Urinary bladder (tissue), 4 donors: Measurements from ENCODE around the gene SETD3. TPM values are rescaled to one million over a fixed set of nuclear protein-coding genes. Genes with fewer than 3 reads are reported as not detected.

Experiments
- DNase-seq: peaks from one replicate; pipeline ENCODE4 v3.0.0-alpha.2; 2015; ENCODE audit errors: extremely low spot score
- H3K27ac ChIP-seq: one replicate; pipeline ENCODE4 v1.5.1; 2013; ENCODE audit warnings: low read depth, mild to moderate bottlenecking, moderate library complexity
- H3K36me3 ChIP-seq: one replicate; pipeline ENCODE4 v1.6.1; 2013; ENCODE audit warnings: mild to moderate bottlenecking, moderate library complexity; ENCODE audit not compliant: insufficient read depth
- H3K4me1 ChIP-seq: one replicate; pipeline ENCODE4 v1.6.1; 2013; ENCODE audit warnings: mild to moderate bottlenecking, moderate library complexity; ENCODE audit not compliant: insufficient read depth
- H3K4me3 ChIP-seq: one replicate; pipeline ENCODE4 v1.5.1; 2013; ENCODE audit warnings: low read depth, low read length
- WGBS: extraction: QIAGEN DNeasy Blood & Tissue Kit; methylation state at CpG from one replicate; pipeline ENCODE4 v1.1.7; 2013; 5-methylcytosine and 5-hydroxymethylcytosine counted together
- polyA plus RNA-seq: library from polyadenylated mRNA; stranded (reverse); fragments of 200-250 nt; gene quantifications from one replicate; pipeline ENCODE4 v1.2.3, GENCODE V29; 2013
- total RNA-seq: library from RNA; depleted of rRNA; stranded (reverse); fragments of >200 nt; gene quantifications from one replicate; pipeline ENCODE4 v1.2.3, GENCODE V29; 2014
- donor health status: healthy with polysubstance abuse.
- donor health status: healthy.

SETD3 gene
- total and polyA plus RNA-seq, 2 donors: 68.6 to 72.1 TPM

- Histone ChIP-seq H3K4me1 (no peaks in the 10 kb centered on the region), H3K27ac (no peak overlapping the region), H3K4me3 (no peak overlapping the region), H3K36me3 (no peaks in the 10 kb centered on the region)
- 79% methylated on average over 4 of the region's 4 CpGs for WGBS
- DNase-seq: no peak
Measured at GRCh38 chr14:99468081-99468480, 12.6 kb downstream of the SETD3 start.

- Histone ChIP-seq H3K4me1 (no peaks in the 10 kb centered on the region), H3K27ac (no peak overlapping the region), H3K4me3 (no peak overlapping the region), H3K36me3 (no peaks in the 10 kb centered on the region)
- DNase-seq: no peak
- WGBS: 36% methylated on average over 9 of the region's 9 CpGs
Measured at GRCh38 chr14:99467336-99468078, 13.2 kb downstream of the SETD3 start.

- Histone ChIP-seq H3K36me3 (no peaks in the 10 kb centered on the region), H3K27ac (no peak overlapping the region), H3K4me1 (no peaks in the 10 kb centered on the region), H3K4me3 (no peak overlapping the region)
- DNase-seq: no peak
- WGBS: 86% methylated on average over 3 of the region's 3 CpGs
Measured at GRCh38 chr14:99466758-99467157, 13.9 kb downstream of the SETD3 start.

GRCh38 chr14:99465288-99465687, 15.4 kb downstream of the SETD3 start:
- Histone ChIP-seq H3K27ac (no peak overlapping the region), H3K36me3 (no peaks in the 10 kb centered on the region), H3K4me1 (no peaks in the 10 kb centered on the region), H3K4me3 (no peak overlapping the region)
- 88% methylated on average over 9 of the region's 9 CpGs for WGBS
- no peak for DNase-seq

GRCh38 chr14:99463974-99464373, 16.7 kb downstream of the SETD3 start:
- Histone ChIP-seq H3K4me1 (no peaks in the 10 kb centered on the region), H3K36me3 (no peaks in the 10 kb centered on the region), H3K27ac (no peak overlapping the region), H3K4me3 (no peak overlapping the region)
- 90% methylated on average over 4 of the region's 4 CpGs for WGBS
- no peak for DNase-seq

GRCh38 chr14:99462210-99462609, 18.4 kb downstream of the SETD3 start:
- Histone ChIP-seq H3K4me1 (no peaks in the 10 kb centered on the region), H3K27ac (no peak overlapping the region), H3K36me3 (no peaks in the 10 kb centered on the region), H3K4me3 (no peak overlapping the region)
- 71% methylated on average over 6 of the region's 6 CpGs for WGBS
- DNase-seq: no peak

- Histone ChIP-seq H3K36me3 (peaks cover 2% of the 10 kb centered on the region), H3K27ac (no peak overlapping the region), H3K4me1 (no peaks in the 10 kb centered on the region), H3K4me3 (no peak overlapping the region)
- 95% methylated on average over 5 of the region's 5 CpGs for WGBS
- no peak for DNase-seq
Measured at GRCh38 chr14:99461411-99462085, 19.1 kb downstream of the SETD3 start.

GRCh38 chr14:99460793-99461192, 19.9 kb downstream of the SETD3 start:
- 92% methylated on average over 3 of the region's 3 CpGs for WGBS
- peaks cover 2% of the 10 kb centered on the region for H3K36me3 ChIP-seq
- H3K4me3 ChIP-seq: no peak overlapping the region
- H3K4me1 ChIP-seq: no peaks in the 10 kb centered on the region
- no peak overlapping the region for H3K27ac ChIP-seq
- DNase-seq: no peak

- Histone ChIP-seq H3K4me1 (no peaks in the 10 kb centered on the region), H3K4me3 (no peak overlapping the region), H3K27ac (no peak overlapping the region), H3K36me3 (peaks cover 2% of the 10 kb centered on the region)
- 66% methylated on average over 5 of the region's 5 CpGs for WGBS
- DNase-seq: no peak
Measured at GRCh38 chr14:99459481-99460100, 21.1 kb downstream of the SETD3 start.

GRCh38 chr14:99454246-99454645, 26.4 kb downstream of the SETD3 start:
- no peak overlapping the region for H3K4me3 ChIP-seq
- no peaks in the 10 kb centered on the region for H3K4me1 ChIP-seq
- WGBS: 83% methylated on average over 3 of the region's 3 CpGs
- H3K27ac ChIP-seq: no peak overlapping the region
- no peak for DNase-seq
- peaks cover 2% of the 10 kb centered on the region for H3K36me3 ChIP-seq

GRCh38 chr14:99452968-99453367, 27.7 kb downstream of the SETD3 start:
- Histone ChIP-seq H3K4me3 (no peak overlapping the region), H3K36me3 (peaks cover 2% of the 10 kb centered on the region), H3K4me1 (no peaks in the 10 kb centered on the region), H3K27ac (no peak overlapping the region)
- WGBS: 62% methylated on average over 4 of the region's 4 CpGs
- no peak for DNase-seq

- no peak overlapping the region for H3K27ac ChIP-seq
- WGBS: 93% methylated on average over 5 of the region's 5 CpGs
- no peak overlapping the region for H3K4me3 ChIP-seq
- no peaks in the 10 kb centered on the region for H3K4me1 ChIP-seq
- DNase-seq: no peak
- H3K36me3 ChIP-seq: no peaks in the 10 kb centered on the region
Measured at GRCh38 chr14:99451234-99451633, 29.4 kb downstream of the SETD3 start.

GRCh38 chr14:99450266-99450665, 30.4 kb downstream of the SETD3 start:
- WGBS: 90% methylated on average over 3 of the region's 3 CpGs
- no peak overlapping the region for H3K27ac ChIP-seq
- no peak overlapping the region for H3K4me3 ChIP-seq
- no peaks in the 10 kb centered on the region for H3K36me3 ChIP-seq
- H3K4me1 ChIP-seq: no peaks in the 10 kb centered on the region
- DNase-seq: no peak

GRCh38 chr14:99447739-99448138, 32.9 kb downstream of the SETD3 start:
- WGBS: 85% methylated on average over 4 of the region's 4 CpGs
- no peaks in the 10 kb centered on the region for H3K36me3 ChIP-seq
- no peaks in the 10 kb centered on the region for H3K4me1 ChIP-seq
- H3K4me3 ChIP-seq: no peak overlapping the region
- no peak for DNase-seq
- no peak overlapping the region for H3K27ac ChIP-seq
